HG02588 (cell line): Measurements from ENCODE around the gene CARD10.
A peak's percentile ranks its signal among the peaks of the same experiment; 100 is the strongest.

ENCODE experiments used
- ATAC-seq: cut with Tn5 transposase; IDR thresholded peaks from one replicate; pipeline ENCODE4 v1.9.1; 2021; ENCODE audit warnings: mild to moderate bottlenecking, moderate library complexity; ENCODE audit not compliant: unreplicated experiment

CARD10 gene

GRCh38 chr22:37491106-37491505 is 28.1 kb downstream of the CARD10 start:
- ATAC-seq = no peak

GRCh38 chr22:37489983-37490382 is 29.2 kb downstream of the CARD10 start:
- ATAC-seq = no peak

- no peak for ATAC-seq
Observed at GRCh38 chr22:37488337-37489135, 30.7 kb downstream of the CARD10 start.

- ATAC-seq = no peak
Observed at GRCh38 chr22:37487571-37487970, 31.6 kb downstream of the CARD10 start.

GRCh38 chr22:37487129-37487528 is 32.1 kb downstream of the CARD10 start:
- no peak for ATAC-seq

- ATAC-seq = no peak
Observed at GRCh38 chr22:37486224-37486845, 32.9 kb downstream of the CARD10 start, which contains the start of gene MFNG. MFNG (minus strand) TSS chr22:37486384; CDS start chr22:37486177, 207 bp downstream.

GRCh38 chr22:37485395-37486223 is 33.6 kb downstream of the CARD10 start:
- no peak for ATAC-seq

GRCh38 chr22:37484480-37485394 is 34.5 kb downstream of the CARD10 start:
- peak; percentile 41 for ATAC-seq

- ATAC-seq = no peak
Observed at GRCh38 chr22:37483050-37483449, 36.2 kb downstream of the CARD10 start.

GRCh38 chr22:37482244-37482643 is 37.0 kb downstream of the CARD10 start:
- ATAC-seq = no peak

- no peak for ATAC-seq
Observed at GRCh38 chr22:37481347-37481907, 37.8 kb downstream of the CARD10 start.

GRCh38 chr22:37480387-37481346 is 38.5 kb downstream of the CARD10 start:
- no peak for ATAC-seq

- no peak for ATAC-seq
Observed at GRCh38 chr22:37479196-37479595, 40.0 kb downstream of the CARD10 start.

- ATAC-seq = no peak
Observed at GRCh38 chr22:37476389-37477329, 42.6 kb downstream of the CARD10 start.

- no peak for ATAC-seq
Observed at GRCh38 chr22:37474447-37475090, 44.6 kb downstream of the CARD10 start.

GRCh38 chr22:37473437-37473946 is 45.7 kb downstream of the CARD10 start:
- no peak for ATAC-seq

- ATAC-seq = no peak
Observed at GRCh38 chr22:37472418-37473006, 46.7 kb downstream of the CARD10 start.
